ENCODE results near the gene CDK14. TPM values are rescaled to one million over a fixed set of nuclear protein-coding genes. Genes with fewer than 3 reads are reported as not detected.

The CDK14 gene
- total and polyA plus RNA-seq, 4 donors: 4.2 to 12.4 (median 7.4) TPM

DNA sequence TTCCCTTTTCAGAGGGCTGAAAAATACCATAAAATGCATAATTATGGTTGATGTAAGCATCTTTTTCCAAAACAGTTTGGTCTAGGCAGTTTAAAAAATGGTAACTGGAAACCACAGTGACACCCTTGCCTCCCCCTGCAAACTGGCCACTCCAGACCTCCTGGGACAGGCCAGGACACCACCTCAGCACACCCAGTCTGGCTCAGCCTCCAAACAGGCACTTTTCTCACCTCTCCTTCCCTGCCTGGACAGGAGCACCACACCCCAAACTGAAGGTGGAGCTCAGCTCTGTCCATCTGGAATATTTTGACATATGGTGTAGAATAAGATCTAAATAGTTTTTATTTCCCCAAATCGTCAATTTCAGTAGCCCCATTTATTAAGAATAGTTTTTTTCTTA lies 78.5 kb downstream of the CDK14 start:
- H3K27ac ChIP-seq (ENCODE audit: low read depth in 1 of 2, low read length in 2 of 2): no peak overlapping the region
- H3K36me3 ChIP-seq (ENCODE audit: control insufficient read depth in 4 of 4, insufficient read depth in 3 of 4, low read depth in 1 of 4, low read length in 3 of 4): no peaks in the 10 kb centered on the region
- no peak for DNase-seq (ENCODE audit: low spot score)
- 87% methylated on average over 1 of the region's 1 CpG for WGBS
- H3K4me3 ChIP-seq (ENCODE audit: low read depth in 1 of 3, low read length in 3 of 3): no peak overlapping the region
- no peaks in the 10 kb centered on the region for H3K27me3 ChIP-seq (ENCODE audit: control insufficient read depth in 4 of 4, insufficient read depth in 4 of 4, low read length in 3 of 4)
- H3K9me3 ChIP-seq (ENCODE audit: control insufficient read depth in 4 of 4, low read length in 3 of 4): no peaks in the 10 kb centered on the region
- H3K4me1 ChIP-seq (ENCODE audit: control insufficient read depth in 4 of 4, insufficient read depth in 4 of 4, low read length in 3 of 4): peaks cover 0 to 8% (median 2%) of the 10 kb centered on the region in 4 donors
- H3K9ac ChIP-seq (ENCODE audit: low read depth in 1 of 2, low read length in 2 of 2): no peak overlapping the region
- no peak for TF ChIP-seq HNF4A (conservative IDR thresholded peaks at IDR 0.05)
- no peak for TF ChIP-seq HNF4G (IDR thresholded peaks at IDR 0.05)
- TF ChIP-seq, protein P1, sequence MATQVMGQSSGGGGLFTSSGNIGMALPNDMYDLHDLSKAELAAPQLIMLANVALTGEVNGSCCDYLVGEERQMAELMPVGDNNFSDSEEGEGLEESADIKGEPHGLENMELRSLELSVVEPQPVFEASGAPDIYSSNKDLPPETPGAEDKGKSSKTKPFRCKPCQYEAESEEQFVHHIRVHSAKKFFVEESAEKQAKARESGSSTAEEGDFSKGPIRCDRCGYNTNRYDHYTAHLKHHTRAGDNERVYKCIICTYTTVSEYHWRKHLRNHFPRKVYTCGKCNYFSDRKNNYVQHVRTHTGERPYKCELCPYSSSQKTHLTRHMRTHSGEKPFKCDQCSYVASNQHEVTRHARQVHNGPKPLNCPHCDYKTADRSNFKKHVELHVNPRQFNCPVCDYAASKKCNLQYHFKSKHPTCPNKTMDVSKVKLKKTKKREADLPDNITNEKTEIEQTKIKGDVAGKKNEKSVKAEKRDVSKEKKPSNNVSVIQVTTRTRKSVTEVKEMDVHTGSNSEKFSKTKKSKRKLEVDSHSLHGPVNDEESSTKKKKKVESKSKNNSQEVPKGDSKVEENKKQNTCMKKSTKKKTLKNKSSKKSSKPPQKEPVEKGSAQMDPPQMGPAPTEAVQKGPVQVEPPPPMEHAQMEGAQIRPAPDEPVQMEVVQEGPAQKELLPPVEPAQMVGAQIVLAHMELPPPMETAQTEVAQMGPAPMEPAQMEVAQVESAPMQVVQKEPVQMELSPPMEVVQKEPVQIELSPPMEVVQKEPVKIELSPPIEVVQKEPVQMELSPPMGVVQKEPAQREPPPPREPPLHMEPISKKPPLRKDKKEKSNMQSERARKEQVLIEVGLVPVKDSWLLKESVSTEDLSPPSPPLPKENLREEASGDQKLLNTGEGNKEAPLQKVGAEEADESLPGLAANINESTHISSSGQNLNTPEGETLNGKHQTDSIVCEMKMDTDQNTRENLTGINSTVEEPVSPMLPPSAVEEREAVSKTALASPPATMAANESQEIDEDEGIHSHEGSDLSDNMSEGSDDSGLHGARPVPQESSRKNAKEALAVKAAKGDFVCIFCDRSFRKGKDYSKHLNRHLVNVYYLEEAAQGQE (IDR thresholded peaks at IDR 0.05): no peak
- no peak for TF ChIP-seq FOXA2 (IDR thresholded peaks at IDR 0.05)
- TF ChIP-seq RXRA (IDR thresholded peaks at IDR 0.05): no peak
- TF ChIP-seq YY1 (IDR thresholded peaks at IDR 0.05): no peak
- TF ChIP-seq MAX (IDR thresholded peaks at IDR 0.05): no peak
- TF ChIP-seq, protein P2, sequence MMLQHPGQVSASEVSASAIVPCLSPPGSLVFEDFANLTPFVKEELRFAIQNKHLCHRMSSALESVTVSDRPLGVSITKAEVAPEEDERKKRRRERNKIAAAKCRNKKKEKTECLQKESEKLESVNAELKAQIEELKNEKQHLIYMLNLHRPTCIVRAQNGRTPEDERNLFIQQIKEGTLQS (IDR thresholded peaks at IDR 0.05): no peak
- TF ChIP-seq CTCF (IDR thresholded peaks at IDR 0.05; ENCODE audit: low read depth, low read length, missing input control): no peak
- no peak for TF ChIP-seq JUND (IDR thresholded peaks at IDR 0.05)
- TF ChIP-seq NR2F2 (IDR thresholded peaks at IDR 0.05): no peak
- TF ChIP-seq TAF1 (conservative IDR thresholded peaks at IDR 0.05): no peak
- TF ChIP-seq, protein P3, sequence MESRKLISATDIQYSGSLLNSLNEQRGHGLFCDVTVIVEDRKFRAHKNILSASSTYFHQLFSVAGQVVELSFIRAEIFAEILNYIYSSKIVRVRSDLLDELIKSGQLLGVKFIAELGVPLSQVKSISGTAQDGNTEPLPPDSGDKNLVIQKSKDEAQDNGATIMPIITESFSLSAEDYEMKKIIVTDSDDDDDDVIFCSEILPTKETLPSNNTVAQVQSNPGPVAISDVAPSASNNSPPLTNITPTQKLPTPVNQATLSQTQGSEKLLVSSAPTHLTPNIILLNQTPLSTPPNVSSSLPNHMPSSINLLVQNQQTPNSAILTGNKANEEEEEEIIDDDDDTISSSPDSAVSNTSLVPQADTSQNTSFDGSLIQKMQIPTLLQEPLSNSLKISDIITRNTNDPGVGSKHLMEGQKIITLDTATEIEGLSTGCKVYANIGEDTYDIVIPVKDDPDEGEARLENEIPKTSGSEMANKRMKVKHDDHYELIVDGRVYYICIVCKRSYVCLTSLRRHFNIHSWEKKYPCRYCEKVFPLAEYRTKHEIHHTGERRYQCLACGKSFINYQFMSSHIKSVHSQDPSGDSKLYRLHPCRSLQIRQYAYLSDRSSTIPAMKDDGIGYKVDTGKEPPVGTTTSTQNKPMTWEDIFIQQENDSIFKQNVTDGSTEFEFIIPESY (IDR thresholded peaks at IDR 0.05): no peak
- TF ChIP-seq EGR1 (IDR thresholded peaks at IDR 0.05; ENCODE audit: low read depth in 2 of 2): no peak
- TF ChIP-seq SP1 (IDR thresholded peaks at IDR 0.05): no peak

DNA sequence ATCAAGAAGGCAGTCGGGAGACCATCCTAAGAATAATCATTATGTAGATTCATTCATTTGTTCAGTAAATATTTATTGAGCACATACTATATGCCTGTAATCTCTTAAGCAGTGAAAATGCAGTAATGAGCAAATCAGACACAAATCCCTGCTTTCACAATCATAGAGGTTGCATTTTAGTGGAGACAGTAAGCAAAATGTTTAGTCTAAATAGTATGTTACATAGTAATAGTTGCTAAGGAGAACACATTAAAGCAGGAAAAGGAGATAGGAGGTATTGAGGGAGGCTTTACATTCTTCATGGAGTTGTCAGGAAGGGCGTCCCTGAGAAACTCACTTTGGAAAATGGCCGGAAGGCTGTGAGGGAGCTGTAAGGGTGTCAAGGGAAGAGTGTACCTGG lies 79.9 kb downstream of the CDK14 start:
- Histone ChIP-seq H3K4me1 (ENCODE audit: control insufficient read depth in 4 of 4, insufficient read depth in 4 of 4, low read length in 3 of 4) (peaks cover 0 to 12% (median 2%) of the 10 kb centered on the region in 4 donors), H3K36me3 (ENCODE audit: control insufficient read depth in 4 of 4, insufficient read depth in 3 of 4, low read depth in 1 of 4, low read length in 3 of 4) (no peaks in the 10 kb centered on the region), H3K9ac (ENCODE audit: low read depth in 1 of 2, low read length in 2 of 2) (no peak overlapping the region), H3K27me3 (ENCODE audit: control insufficient read depth in 4 of 4, insufficient read depth in 4 of 4, low read length in 3 of 4) (no peaks in the 10 kb centered on the region), H3K27ac (ENCODE audit: low read depth in 1 of 2, low read length in 2 of 2) (no peak overlapping the region), H3K9me3 (ENCODE audit: control insufficient read depth in 4 of 4, low read length in 3 of 4) (no peaks in the 10 kb centered on the region), H3K4me3 (ENCODE audit: low read depth in 1 of 3, low read length in 3 of 3) (no peak overlapping the region)
- no peak for TF ChIP-seq FOXA1 (IDR thresholded peaks at IDR 0.05)
- TF ChIP-seq, protein P2 (IDR thresholded peaks at IDR 0.05): no peak
- no peak for TF ChIP-seq SP1 (IDR thresholded peaks at IDR 0.05)
- TF ChIP-seq HNF4G (IDR thresholded peaks at IDR 0.05): no peak
- TF ChIP-seq RAD21 (IDR thresholded peaks at IDR 0.05): no peak
- TF ChIP-seq NR2F2 (IDR thresholded peaks at IDR 0.05): no peak
- no peak for TF ChIP-seq CTCF (IDR thresholded peaks at IDR 0.05; ENCODE audit: low read depth, low read length, missing input control)
- no peak for TF ChIP-seq TAF1 (conservative IDR thresholded peaks at IDR 0.05)
- TF ChIP-seq RXRA (IDR thresholded peaks at IDR 0.05): no peak
- no peak for TF ChIP-seq HNF4A (conservative IDR thresholded peaks at IDR 0.05)
- no peak for TF ChIP-seq EGR1 (IDR thresholded peaks at IDR 0.05; ENCODE audit: low read depth in 2 of 2)
- no peak for TF ChIP-seq MAX (IDR thresholded peaks at IDR 0.05)
- WGBS: 95% methylated on average over 3 of the region's 3 CpGs
- DNase-seq (ENCODE audit: low spot score): no peak
